GM18868 (cell line): Measurements from ENCODE around the gene ZNF556.
"Not testable (repeated sequence)": the region's sequence is repeated elsewhere in the genome, so short reads cannot be mapped to it uniquely, and the experiment has no call there.

Source experiments
- ATAC-seq: cut with Tn5 transposase; IDR thresholded peaks from one replicate; pipeline ENCODE4 v1.9.1; 2021; ENCODE audit warnings: mild to moderate bottlenecking, moderate library complexity; ENCODE audit not compliant: unreplicated experiment

ZNF556 gene

DNA sequence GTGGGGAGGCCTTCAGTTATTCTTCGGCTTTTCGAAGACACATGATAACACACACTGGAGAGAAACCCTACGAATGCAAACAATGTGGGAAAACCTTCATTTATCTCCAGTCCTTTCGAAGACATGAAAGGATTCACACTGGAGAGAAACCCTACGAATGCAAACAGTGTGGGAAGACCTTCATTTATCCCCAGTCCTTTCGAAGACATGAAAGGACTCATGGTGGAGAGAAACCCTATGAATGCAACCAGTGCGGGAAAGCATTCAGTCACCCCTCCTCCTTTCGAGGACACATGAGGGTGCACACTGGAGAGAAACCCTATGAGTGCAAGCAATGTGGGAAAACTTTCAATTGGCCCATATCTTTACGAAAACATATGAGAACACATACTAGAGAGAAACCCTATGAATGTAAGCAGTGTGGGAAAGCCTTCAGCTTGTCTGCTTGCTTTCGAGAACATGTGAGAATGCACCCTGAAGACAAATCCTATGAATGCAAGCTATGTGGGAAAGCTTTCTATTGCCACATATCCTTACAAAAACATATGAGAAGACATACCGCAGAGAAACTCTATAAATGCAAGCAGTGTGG is 14.0 kb upstream of the ZNF556 start:
- ATAC-seq: no peak

DNA sequence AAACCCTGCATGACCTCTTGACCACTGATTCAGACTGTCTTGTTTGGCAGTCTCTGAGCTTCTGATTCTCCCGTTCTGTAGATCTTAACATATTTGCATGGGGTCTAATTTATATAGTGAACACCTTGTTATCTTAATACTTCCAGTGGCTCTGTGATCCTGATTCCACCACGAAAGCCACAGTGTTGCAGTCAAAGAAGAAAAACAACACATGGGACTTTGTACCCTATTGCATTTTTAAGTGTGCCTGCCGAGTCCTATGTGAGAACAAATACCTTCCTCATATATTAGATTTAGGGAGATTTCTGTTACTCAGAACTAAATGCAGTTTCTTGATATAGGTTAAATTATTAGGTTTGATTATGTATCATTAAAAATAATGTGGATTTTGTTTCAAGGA is 12.3 kb upstream of the ZNF556 start:
- ATAC-seq: no peak

DNA sequence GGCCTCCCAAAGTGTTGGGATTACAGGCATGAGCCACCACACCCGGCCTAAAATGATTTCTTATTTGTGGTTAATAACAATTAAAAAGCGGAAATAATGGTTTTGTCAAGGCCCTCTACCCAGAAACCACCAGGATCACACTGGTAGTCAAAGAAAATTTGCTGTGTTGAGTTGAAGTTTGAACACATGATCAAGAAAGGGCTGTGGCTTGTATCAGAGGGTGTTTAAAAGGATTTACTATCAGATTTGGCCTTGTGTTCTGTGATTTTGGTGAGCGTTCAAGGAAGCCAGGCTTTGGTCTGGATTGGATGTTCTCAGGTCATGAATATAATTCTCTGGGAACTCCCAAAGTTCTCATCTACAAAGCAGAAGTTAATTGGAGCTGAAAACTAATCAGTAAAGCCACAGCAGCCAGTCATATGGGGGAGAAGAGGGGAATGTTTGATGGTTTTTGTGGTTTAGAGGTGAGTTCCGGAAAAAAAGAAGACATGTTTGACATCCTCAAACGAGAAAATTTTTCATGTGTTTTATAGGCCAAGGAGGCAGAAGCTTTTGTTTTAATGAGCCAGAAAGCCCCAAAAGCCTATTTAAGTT is 10.6 kb upstream of the ZNF556 start:
- ATAC-seq: no peak

DNA sequence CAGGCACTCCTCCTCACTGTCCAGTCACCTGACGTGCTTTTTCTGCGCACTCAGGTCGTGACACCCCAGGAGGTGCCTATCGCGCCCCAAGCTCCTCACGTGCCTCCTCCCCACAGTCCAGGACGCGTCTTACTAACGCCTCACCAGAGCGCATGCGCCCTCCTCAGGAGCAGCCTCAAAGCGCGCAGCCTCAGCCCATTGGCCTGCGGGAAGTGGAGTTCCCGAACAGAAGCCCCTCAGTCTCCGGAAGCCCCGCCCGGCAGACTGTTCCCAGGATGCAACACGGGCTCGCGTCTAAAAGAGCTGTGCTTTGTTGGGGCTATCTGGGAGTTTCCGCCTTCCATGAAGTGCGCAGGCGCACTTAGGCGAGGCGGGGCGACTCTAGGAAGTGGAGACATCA is 8.3 kb upstream of the ZNF556 start:
- ATAC-seq: no peak

DNA sequence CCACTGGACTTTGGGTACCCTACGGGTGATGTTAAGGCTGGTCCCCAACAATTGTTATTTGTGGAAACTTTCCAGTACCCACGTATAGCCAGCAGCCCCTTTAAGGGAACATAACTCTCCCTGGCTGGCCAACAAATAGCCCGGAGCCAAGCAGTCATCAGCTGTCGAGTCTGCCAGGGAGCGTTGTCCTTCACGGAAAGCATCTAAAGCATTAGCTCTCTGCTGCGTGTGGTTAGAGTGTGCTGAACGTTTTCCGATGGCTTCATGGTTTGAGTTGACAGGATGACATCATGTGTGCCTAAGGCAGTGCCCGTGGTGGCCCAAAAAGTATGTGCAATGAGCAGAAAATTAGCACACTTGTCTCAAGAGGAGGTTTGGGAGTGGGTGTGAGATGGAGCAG is 3.3 kb upstream of the ZNF556 start:
- no peak for ATAC-seq

DNA sequence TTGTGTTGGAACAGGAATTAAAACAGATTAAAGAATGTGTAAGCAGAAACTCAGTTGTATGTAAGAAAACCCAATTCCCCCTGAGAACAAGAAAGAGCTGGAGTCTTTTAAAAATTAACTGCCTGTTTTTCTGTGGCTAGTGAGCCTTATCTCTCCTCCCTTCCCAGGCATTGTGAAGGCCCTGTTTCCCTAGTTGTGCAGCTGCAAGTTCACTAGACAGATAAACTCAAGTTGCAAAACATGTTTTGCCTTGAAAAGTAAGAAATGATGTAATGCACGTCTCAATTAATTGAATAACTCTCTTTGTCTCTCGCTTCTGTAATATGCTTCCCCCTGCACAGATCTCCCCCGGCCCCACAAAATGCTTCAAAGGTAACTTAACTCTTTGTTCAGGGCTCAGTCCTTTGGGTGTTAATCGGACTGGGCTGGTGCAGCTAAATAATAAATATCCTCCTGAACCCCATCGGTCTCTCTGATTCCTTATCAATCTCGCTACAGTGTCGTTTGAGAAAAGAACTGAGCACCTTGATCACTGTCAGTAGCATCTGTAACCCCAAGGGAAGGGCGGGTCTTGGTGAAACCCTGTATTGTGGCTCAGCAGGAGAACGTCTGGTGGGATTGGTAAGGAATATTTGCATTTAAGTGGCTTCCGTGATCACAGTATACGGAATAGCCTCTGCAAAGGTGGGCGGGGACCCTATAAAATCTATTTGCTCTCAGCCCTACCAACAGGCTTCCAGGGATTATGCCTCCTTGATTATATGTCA is 1.6 kb upstream of the ZNF556 start:
- no peak for ATAC-seq

DNA sequence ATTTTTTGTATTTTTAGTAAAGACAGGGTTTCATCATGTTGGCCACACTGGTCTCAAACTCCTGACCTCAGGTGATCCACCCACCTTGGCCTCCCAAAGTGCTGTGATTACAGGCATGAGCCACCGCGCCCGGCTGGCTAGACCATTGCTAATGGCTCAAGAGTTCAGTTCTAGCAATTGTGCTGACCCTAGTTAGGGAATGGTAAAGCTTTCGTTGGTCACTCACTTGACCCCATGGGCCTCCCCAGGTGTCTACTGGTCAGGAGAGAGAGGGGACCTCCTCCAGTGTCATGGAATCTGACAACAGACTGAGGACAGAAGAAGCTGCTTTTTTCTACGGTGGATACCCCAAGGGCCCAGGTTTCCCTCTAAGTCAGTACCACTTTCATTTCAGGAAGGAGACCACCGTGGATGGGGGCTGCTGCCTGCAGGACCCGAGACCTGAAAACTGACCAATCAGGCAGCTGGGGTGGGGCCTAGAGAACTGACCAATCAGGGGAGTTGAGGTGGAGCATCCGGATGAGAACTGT is 575 bp upstream of the ZNF556 start:
- ATAC-seq: no peak

DNA sequence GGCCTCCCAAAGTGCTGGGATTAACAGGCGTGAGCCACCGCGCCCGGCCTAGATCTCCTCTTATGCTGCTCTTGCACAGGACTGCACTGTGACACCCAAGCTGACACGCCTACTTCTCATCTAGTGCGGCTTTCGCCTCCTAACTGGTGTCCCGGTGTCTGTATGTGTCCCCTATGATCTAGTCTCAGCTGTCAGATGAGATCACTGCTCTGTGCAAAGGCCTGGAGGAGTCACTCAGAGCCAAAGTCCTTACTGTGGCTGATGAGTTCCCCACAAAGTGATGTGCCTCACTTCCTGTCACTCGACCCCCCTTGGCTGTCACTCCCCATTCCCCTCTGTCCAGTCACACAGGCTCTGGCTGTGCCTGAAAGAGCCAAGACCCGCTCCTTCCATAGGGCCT is 2.5 kb downstream of the ZNF556 start:
- no peak for ATAC-seq

DNA sequence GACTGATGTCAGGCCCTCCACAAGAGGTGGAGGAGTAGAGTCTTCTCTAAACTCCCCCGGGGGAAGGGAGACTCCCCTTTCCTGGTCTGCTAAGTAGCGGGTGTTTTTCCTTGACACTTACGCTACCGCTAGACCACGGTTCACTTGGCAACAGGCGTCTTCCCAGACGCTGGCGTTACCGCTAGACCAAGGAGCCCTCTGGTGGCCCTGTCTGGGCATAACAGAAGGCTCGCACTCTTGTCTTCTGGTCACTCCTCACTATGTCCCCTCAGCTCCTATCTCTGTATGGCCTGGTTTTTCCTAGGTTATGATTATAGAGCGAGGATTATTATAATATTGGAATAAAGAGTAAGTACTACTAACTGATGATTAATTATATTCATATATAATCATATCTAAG is 5.0 kb downstream of the ZNF556 start:
- ATAC-seq: not testable (repeated sequence)

DNA sequence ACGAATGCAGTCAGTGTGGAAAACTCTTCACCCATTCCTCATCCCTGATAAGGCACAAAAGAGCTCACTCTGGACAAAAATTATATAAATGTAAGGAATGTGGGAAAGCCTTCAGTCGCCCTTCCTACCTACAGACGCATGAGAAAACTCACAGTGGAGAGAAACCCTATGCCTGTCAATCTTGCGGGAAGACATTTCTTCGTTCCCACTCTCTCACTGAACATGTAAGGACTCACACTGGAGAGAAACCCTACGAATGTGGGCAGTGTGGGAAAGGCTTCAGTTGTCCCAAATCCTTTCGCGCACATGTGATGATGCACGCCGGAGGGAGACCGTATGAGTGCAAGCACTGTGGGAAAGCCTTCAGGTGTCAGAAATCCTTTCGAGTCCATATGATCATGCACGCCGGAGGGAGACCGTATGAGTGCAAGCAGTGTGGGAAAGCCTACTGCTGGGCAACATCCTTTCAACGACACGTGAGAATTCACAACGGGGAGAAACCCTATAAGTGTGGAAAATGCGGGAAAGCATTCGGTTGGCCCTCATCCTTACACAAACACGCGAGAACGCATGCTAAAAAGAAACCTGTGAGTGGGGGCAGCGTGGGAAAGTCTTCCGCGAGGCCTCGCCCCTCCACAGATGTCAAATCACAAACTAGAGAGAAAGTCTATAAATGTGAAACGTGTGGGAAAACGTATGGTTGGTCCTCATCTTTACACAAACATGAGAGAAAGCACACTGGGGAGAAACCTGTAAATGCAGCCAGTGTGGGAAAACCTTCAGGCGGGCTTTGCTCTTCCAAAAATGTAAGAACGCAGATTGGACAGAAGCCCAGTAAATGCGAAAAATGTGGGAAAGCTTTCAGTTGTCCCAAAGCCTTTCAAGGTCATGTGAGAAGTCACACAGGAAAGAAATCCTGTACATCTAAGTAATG is 10.5 kb downstream of the ZNF556 start:
- no peak for ATAC-seq

DNA sequence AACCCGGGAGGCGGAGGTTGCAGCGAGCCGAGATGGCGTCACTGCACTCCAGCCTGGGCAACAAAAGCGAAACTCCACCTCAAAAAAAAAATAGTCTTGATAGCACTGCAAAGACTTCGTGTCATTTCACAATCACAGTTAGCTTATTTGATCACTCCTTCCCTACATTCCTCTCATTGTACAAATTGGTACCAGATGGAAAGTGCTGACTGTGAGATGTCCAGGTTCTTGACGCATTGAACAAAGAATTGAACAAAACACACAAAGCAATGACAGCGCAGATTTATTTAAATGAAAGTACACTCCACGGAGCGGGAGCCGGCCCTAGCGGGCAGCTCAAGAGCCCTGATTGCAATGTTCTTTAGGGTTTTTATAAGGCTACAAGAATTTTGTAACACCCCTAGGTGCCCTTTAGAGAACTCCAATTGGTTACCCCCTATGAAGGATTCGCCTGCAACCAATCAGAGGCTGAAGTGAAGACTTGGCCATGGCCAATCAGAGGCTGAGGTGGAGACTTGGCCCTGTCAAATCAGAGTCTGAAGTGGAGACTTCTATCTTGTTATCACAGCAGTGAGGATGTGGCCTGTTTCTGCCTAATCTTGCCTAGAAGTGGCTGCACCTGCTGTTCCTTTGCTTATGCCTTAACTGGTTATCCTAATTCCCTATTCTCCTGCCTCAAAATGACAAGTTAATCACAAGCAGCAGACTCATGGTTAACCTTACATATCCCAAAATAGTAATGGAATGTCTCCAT is 16.7 kb downstream of the ZNF556 start:
- ATAC-seq: no peak

DNA sequence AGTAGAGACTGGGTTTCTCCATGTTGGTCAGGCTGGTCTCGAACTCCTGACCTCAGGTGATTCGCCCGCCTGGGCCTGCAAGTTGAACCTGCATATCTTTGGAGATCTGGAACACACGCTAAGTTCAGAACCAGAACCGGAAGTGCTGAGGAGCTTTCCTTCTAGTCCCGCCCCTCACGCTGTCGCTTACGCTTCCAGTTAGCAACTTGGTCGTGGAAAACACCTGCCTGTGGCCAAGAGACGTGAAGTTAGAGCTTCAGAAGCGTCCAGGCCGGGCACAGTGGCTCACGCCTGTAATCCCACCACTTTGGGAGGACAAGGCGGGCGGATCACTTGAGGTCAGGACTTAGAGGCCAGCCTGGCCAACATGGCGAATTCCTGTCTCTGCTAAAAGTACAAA is 18.6 kb downstream of the ZNF556 start:
- ATAC-seq: no peak

DNA sequence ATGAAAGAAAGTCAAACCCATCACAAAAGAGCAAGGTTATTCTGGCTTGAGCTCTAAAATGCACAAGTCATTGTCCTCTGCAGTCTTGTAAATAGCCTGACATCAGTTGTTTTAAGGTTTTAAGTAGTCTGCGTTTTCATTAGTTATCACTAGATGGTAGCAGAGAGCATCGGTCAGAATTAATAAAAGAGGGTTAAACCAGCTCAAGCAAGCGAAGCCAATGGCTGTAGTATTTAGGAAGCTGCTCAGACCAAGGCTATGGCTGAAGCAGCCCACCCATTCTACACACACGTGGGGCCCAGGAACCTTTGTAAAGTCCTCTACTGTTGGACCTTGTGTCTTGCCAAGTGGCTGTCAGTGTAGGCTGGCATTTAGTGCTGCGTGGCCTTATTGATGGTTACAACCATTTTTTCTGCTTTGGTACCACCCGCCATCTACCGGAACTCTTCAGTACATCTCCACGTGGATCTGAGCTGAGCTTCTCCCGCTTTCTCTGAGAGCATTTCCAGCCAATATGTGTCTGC is 20.3 kb downstream of the ZNF556 start:
- no peak for ATAC-seq

DNA sequence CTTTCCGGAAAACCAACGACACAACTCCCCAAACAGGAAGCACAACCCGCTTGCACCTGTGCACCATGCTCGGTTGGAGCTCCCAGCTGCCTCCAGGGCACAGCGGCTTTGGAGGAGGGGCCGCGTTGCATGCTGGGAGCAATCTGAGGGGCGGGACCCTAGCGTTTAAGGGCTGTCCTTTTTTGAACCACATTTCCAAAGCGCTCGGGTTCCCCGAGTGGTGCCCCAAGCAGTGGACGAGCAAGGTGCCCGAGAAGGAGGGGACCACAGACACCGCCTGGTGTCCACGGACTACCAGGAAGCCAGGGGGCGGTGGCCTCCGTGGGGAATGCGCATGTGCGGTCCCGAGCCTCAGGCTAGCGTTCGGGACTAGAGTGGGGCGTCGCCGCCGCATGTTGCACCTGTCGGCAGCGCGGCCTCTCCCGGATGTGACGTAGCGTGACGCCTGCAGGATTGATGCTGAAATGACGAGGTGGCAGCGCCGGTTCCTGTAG is 21.6 kb downstream of the ZNF556 start:
- no peak for ATAC-seq

DNA sequence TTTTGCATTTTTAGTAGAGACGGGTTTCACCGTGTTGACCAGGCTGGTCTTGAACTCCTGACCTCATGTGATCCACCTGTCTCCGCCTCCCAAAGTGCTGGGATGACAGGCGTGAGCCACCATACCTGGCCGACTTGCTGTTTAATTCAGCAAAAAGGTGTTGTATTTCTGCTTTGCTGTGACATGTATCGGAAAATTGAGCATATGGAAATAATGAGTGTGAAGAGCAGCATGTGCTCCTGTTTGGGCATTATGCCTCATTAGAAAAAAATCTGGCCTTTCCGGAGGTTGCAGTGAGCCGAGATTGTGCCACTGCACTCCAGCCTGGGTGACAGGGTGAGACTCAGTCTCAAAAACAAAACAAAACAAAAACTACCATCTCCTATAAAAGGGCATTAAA is 23.4 kb downstream of the ZNF556 start:
- ATAC-seq: not testable (repeated sequence)

DNA sequence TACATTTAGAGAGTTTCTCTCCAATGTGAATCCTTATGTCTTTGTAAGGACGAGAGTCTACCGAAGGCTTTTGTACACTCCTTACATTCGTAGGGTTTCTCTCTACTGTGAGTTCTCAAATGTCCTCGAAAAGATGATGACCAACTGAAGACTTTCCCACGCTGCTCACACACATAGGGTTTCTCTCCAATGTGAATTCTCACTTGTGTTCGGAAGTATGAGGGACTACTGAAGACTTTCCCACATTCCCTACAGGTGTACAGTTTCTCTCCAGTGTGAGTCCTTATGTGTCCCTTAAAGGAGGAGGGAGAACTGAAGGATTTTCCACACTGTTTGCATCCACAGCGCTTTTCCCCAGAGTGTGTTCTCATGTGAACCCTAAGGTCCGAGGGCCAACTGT is 29.6 kb downstream of the ZNF556 start:
- no peak for ATAC-seq

DNA sequence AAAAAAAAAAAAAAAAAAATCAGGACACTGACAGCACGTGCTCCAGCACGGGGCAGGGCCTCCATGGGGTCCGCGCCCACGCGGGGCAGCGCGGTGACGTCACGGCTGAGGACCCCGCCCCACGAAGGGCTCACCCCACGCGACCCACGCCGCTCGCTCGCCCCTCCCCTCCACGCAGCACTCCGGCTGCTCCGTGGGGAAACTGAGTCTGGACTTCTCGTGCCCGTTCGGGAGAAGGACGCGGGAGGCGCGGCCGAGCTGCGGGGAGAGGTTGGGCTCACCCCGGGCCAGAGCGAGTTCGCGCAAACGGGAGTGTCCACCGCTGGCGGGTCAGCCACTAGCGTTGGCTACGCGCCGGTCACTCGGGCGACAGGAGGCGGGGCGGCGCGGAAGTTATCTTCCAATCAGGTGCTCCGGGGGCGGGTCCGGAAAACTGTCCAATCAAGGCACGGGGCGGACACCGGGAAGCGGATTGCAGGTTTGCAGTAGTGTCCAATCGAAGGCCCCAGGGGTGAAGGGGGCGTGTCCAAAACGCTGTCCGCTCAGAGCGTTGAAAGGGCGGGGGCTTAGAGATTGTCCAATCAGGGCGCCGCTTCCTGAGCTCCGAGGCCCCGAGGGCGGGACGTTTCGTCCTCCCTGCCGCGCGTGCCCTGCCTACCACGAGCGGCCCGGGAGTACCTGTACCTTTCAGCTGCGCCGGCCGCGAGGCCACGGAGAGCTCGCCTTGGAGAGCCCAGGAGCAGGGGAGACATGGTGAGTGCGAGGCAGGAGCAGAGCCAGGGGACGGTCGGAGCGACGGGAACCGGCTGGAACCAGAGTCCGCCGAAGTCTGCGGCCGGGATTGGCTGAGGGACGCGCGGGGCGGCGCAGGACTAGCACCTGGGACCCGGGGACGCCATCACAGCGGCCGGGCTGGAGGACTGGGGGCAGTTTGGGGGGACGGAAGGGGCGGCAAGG is 33.4 kb downstream of the ZNF556 start, which contains the start of gene ZNF57:
ZNF57 (plus strand) TSS at position 633 of the 957 bp plus-strand sequence; CDS start at position 751, 118 bp downstream.
- peak; percentile 87 for ATAC-seq

DNA sequence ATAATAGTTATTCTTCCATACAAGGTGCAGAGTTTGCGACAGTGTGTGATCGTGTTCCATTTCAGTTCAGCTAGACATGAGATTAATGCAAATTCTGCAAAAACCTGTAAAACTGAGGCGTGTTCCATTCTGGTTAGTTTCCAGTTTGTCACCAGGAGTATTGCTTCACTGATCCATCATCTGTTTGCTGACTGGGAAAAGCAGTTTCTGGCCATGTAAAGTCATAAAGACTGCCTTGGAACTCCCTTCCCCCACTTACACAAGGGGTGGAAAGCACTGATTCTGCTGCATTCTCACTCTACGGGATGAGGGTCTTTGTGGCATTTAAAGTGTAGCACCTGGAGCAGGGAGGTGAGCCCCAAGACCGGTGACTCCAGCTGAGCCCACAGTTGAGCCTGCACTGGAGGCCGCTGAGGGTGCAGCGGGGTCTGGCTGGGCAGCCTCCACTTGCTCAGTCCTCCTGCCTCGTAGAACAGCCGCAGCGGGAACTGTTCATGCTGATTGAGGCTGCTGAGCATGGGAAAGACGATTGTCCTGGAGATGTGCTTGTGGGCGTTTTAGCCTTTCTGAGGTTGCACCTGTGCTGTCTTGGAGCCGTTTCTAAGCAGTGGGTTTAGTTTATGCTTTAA is 35.6 kb downstream of the ZNF556 start:
- no peak for ATAC-seq
